ENCODE results near the gene CDCA5. TPM values are rescaled to one million over a fixed set of nuclear protein-coding genes. Genes with fewer than 3 reads are reported as not detected.
A peak's percentile ranks its signal among the peaks of the same experiment; 100 is the strongest.

Gene CDCA5
- 1.0 TPM for total RNA-seq

GRCh38 chr11:65083834-65084597 is at the start of gene CDCA5, which contains the start of gene ZFPL1:
Gene CDCA5 (minus strand): TSS chr11:65084040. CDS start chr11:65083978, 62 bp downstream.
Gene ZFPL1 (plus strand): TSS chr11:65084222. CDS start chr11:65084699, 477 bp downstream.
- peak within 1 kb of the TSS; percentile 74 to 86 (median 86) for H3K9ac ChIP-seq (ENCODE audit: low read depth in 1 of 3, low read length in 3 of 3)
- H3K4me1 ChIP-seq (ENCODE audit: control insufficient read depth in 3 of 3, insufficient read depth in 3 of 3, low read length in 3 of 3): peaks cover 20 to 23% (median 21%) of the 10 kb centered on the region in 3 donors
- H3K9me3 ChIP-seq (ENCODE audit: control insufficient read depth in 3 of 3, low read length in 3 of 3): no peaks in the 10 kb centered on the region
- peak within 1 kb of the TSS; percentile 92 for H3K4me3 ChIP-seq (ENCODE audit: low read length in 3 of 3)
- no peaks in the 10 kb centered on the region for H3K27me3 ChIP-seq (ENCODE audit: control insufficient read depth in 3 of 3, insufficient read depth in 3 of 3, low read length in 3 of 3)
- H3K27ac ChIP-seq (ENCODE audit: low read depth, low read length): peak within 1 kb of the TSS; percentile 86
- peaks cover 30 to 33% (median 31%) of the 10 kb centered on the region in 3 donors for H3K36me3 ChIP-seq (ENCODE audit: control insufficient read depth in 3 of 3, insufficient read depth in 3 of 3, low read length in 3 of 3)

DNA sequence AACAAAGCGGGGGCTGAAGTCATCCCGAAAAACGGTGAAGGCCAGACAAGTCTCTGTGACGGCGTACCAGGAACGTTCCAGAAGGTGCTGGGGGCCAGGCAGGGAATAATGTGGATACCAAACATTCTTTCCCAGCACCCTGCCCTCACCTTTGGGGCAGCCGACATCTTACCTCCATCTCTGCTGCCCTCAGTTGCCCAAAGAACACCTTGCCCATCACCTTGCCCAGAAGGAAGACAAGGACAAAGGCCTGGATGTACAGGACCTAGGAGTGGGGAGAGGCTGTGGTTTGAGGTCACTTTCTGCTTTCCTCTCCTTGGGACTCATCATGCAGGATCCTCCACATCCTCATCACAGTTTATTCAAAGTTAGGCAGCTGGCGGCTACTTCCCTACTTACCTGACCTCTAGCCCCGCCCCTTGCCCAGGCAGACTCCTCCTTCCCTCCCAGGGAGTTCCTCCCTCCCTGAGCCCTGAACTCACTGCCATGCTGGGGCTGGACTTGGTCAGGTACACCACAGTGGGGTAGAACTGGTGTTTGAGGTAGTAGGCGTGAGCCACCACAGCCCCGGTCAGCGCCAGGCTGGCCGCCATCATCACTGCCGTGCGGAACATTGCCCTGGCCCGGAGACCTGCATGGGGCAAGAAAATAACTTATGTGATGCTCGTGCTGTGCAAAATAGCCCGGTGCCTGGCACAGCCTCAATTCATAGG is 49.3 kb upstream of the CDCA5 start:
- Histone ChIP-seq H3K36me3 (ENCODE audit: control insufficient read depth in 3 of 3, insufficient read depth in 3 of 3, low read length in 3 of 3) (peaks cover 48 to 51% (median 48%) of the 10 kb centered on the region in 3 donors), H3K4me3 (ENCODE audit: low read length in 3 of 3) (peak overlapping the region; percentile 93 to 98 (median 94)), H3K9ac (ENCODE audit: low read depth in 1 of 3, low read length in 3 of 3) (peak overlapping the region; percentile 99 to 100 (median 99)), H3K4me1 (ENCODE audit: control insufficient read depth in 3 of 3, insufficient read depth in 3 of 3, low read length in 3 of 3) (peaks cover 35 to 57% (median 35%) of the 10 kb centered on the region in 3 donors), H3K27me3 (ENCODE audit: control insufficient read depth in 3 of 3, insufficient read depth in 3 of 3, low read length in 3 of 3) (no peaks in the 10 kb centered on the region), H3K27ac (ENCODE audit: low read depth, low read length) (peak overlapping the region; percentile 100), H3K9me3 (ENCODE audit: control insufficient read depth in 3 of 3, low read length in 3 of 3) (no peaks in the 10 kb centered on the region)

GRCh38 chr11:65132238-65132987 is 48.6 kb upstream of the CDCA5 start:
- H3K27me3 ChIP-seq (ENCODE audit: control insufficient read depth in 3 of 3, insufficient read depth in 3 of 3, low read length in 3 of 3): no peaks in the 10 kb centered on the region
- peaks cover 35 to 57% (median 35%) of the 10 kb centered on the region in 3 donors for H3K4me1 ChIP-seq (ENCODE audit: control insufficient read depth in 3 of 3, insufficient read depth in 3 of 3, low read length in 3 of 3)
- peak overlapping the region; percentile 100 for H3K27ac ChIP-seq (ENCODE audit: low read depth, low read length)
- H3K9ac ChIP-seq (ENCODE audit: low read depth in 1 of 3, low read length in 3 of 3): peak overlapping the region; percentile 8 to 100 (median 99)
- peak overlapping the region in 1 of 3 donors; percentile 93 for H3K4me3 ChIP-seq (ENCODE audit: low read length in 3 of 3)
- H3K9me3 ChIP-seq (ENCODE audit: control insufficient read depth in 3 of 3, low read length in 3 of 3): no peaks in the 10 kb centered on the region
- peaks cover 54 to 56% (median 54%) of the 10 kb centered on the region in 3 donors for H3K36me3 ChIP-seq (ENCODE audit: control insufficient read depth in 3 of 3, insufficient read depth in 3 of 3, low read length in 3 of 3)

- Histone ChIP-seq H3K4me3 (ENCODE audit: low read length in 3 of 3) (no peak overlapping the region), H3K9ac (ENCODE audit: low read depth in 1 of 3, low read length in 3 of 3) (peak overlapping the region in 1 of 3 donors; percentile 8), H3K9me3 (ENCODE audit: control insufficient read depth in 3 of 3, low read length in 3 of 3) (no peaks in the 10 kb centered on the region), H3K4me1 (ENCODE audit: control insufficient read depth in 3 of 3, insufficient read depth in 3 of 3, low read length in 3 of 3) (peaks cover 35 to 57% (median 35%) of the 10 kb centered on the region in 3 donors), H3K36me3 (ENCODE audit: control insufficient read depth in 3 of 3, insufficient read depth in 3 of 3, low read length in 3 of 3) (peaks cover 59% of the 10 kb centered on the region in 3 donors), H3K27ac (ENCODE audit: low read depth, low read length) (no peak overlapping the region), H3K27me3 (ENCODE audit: control insufficient read depth in 3 of 3, insufficient read depth in 3 of 3, low read length in 3 of 3) (no peaks in the 10 kb centered on the region)
Observed at GRCh38 chr11:65131895-65132237, 48.0 kb upstream of the CDCA5 start.

DNA sequence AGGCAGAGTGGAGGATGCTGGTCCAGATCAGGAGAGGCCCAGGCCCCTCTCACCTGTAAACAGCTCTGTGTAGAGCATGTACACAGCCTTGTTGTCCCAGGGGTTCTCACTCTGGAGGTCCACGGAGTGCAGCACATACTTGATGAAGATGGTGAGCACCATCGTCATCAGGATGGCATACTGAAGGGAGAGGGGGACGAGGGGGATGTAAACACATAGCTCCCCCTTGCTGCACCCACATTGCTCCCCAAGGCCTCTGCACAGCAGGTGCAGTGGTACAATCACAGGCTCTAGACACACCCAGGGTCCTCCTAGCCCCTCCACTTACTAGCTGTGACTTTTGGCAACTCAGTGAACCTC is 47.6 kb upstream of the CDCA5 start:
- Histone ChIP-seq H3K4me1 (ENCODE audit: control insufficient read depth in 3 of 3, insufficient read depth in 3 of 3, low read length in 3 of 3) (peaks cover 35 to 54% (median 35%) of the 10 kb centered on the region in 3 donors), H3K36me3 (ENCODE audit: control insufficient read depth in 3 of 3, insufficient read depth in 3 of 3, low read length in 3 of 3) (peaks cover 62 to 64% (median 63%) of the 10 kb centered on the region in 3 donors), H3K27me3 (ENCODE audit: control insufficient read depth in 3 of 3, insufficient read depth in 3 of 3, low read length in 3 of 3) (no peaks in the 10 kb centered on the region), H3K9me3 (ENCODE audit: control insufficient read depth in 3 of 3, low read length in 3 of 3) (no peaks in the 10 kb centered on the region), H3K4me3 (ENCODE audit: low read length in 3 of 3) (no peak overlapping the region), H3K27ac (ENCODE audit: low read depth, low read length) (no peak overlapping the region), H3K9ac (ENCODE audit: low read depth in 1 of 3, low read length in 3 of 3) (no peak overlapping the region)

- no peak overlapping the region for H3K4me3 ChIP-seq (ENCODE audit: low read length in 3 of 3)
- no peaks in the 10 kb centered on the region for H3K9me3 ChIP-seq (ENCODE audit: control insufficient read depth in 3 of 3, low read length in 3 of 3)
- H3K4me1 ChIP-seq (ENCODE audit: control insufficient read depth in 3 of 3, insufficient read depth in 3 of 3, low read length in 3 of 3): peaks cover 31 to 48% (median 33%) of the 10 kb centered on the region in 3 donors
- no peaks in the 10 kb centered on the region for H3K27me3 ChIP-seq (ENCODE audit: control insufficient read depth in 3 of 3, insufficient read depth in 3 of 3, low read length in 3 of 3)
- peaks cover 66 to 70% (median 68%) of the 10 kb centered on the region in 3 donors for H3K36me3 ChIP-seq (ENCODE audit: control insufficient read depth in 3 of 3, insufficient read depth in 3 of 3, low read length in 3 of 3)
- no peak overlapping the region for H3K27ac ChIP-seq (ENCODE audit: low read depth, low read length)
- no peak overlapping the region for H3K9ac ChIP-seq (ENCODE audit: low read depth in 1 of 3, low read length in 3 of 3)
Observed at GRCh38 chr11:65130631-65131416, 47.0 kb upstream of the CDCA5 start.

DNA sequence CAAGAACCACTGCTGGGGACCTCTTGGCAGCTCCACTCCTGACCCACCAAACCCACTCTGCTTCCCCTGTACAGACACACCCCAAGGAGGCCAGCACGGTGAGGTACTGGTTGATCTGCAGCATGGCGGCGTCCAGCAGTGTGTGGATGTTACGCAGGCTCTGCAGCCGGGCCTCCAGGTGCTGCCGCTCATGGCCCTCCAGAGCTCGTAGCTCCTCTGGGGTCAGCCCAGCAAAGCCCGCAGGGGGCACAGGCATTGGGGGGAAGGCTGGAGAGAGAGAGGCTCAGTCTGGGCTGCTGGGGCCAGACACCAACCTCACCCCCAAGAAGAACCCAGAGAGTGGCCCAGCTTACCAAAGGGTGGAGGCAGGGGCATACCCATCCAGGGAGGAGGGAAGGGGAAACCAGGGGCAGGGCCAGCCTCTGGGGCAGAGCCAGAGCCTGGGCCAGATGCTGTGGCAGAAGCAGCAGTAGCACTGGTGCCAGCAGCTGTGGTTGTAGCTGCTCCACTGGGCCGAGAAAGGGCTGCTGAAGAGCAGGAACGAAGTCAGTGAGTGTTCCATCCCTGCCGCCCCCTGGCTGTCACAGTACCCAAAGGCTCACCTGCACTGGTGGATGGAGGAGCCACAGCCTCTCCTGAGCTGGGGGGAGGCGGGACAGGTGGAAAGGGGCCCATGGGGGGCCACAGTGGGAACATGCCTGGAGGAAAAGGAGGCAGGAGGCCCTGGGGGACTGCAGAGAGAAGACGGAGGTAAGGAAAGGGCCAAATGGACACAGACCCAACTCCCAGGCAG is 46.0 kb upstream of the CDCA5 start:
- peaks cover 24 to 40% (median 25%) of the 10 kb centered on the region in 3 donors for H3K4me1 ChIP-seq (ENCODE audit: control insufficient read depth in 3 of 3, insufficient read depth in 3 of 3, low read length in 3 of 3)
- H3K27me3 ChIP-seq (ENCODE audit: control insufficient read depth in 3 of 3, insufficient read depth in 3 of 3, low read length in 3 of 3): no peaks in the 10 kb centered on the region
- H3K9ac ChIP-seq (ENCODE audit: low read depth in 1 of 3, low read length in 3 of 3): no peak overlapping the region
- peaks cover 75 to 79% (median 78%) of the 10 kb centered on the region in 3 donors for H3K36me3 ChIP-seq (ENCODE audit: control insufficient read depth in 3 of 3, insufficient read depth in 3 of 3, low read length in 3 of 3)
- no peak overlapping the region for H3K4me3 ChIP-seq (ENCODE audit: low read length in 3 of 3)
- no peak overlapping the region for H3K27ac ChIP-seq (ENCODE audit: low read depth, low read length)
- no peaks in the 10 kb centered on the region for H3K9me3 ChIP-seq (ENCODE audit: control insufficient read depth in 3 of 3, low read length in 3 of 3)

DNA sequence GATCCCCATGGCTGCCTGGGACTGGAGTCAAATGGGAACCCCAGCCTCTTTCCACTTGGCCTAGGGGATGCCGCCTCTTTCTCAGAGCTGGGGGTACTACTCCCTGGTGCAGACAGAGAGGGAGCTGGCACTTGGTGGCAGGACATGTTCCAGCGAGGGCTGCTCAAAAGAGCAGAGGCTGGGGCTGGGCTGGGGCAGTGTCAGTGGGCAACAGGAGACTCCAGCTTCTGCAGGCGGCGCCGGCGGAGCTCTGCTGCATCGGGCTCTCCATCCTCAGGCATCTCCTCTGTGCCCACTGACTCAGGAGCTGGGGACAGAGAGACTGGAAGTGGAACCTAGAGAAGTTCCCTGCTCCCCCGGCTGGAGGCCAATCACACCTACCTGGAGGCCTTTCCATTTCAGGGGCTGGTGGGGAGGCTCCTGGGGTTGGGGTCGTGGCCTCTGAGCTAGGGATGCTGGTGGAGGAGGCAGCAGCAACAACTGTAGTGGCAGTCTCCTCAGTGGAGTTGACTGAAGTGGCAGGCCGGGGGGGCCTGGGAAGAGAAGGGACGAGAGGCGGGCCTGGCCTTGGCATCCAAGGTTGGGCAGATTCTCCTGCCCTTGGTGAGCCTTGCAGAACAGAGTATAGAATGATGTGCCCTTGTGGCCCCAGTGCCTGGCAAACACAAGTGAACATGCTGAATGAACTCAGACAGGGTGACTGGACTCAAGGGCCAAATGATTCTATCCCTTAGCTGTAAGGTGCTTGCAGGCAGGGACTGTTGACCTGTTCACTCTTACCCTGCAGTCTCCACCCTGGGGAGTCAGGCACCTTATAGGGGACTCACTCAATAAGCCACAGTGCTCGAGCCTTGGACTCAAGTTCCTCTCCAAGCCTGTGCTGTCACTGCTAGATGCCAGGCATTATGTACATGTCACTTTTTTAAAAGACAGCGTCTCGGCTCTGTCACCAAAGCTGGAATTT is 44.6 kb upstream of the CDCA5 start:
- no peak overlapping the region for H3K27ac ChIP-seq (ENCODE audit: low read depth, low read length)
- peaks cover 80 to 83% (median 83%) of the 10 kb centered on the region in 3 donors for H3K36me3 ChIP-seq (ENCODE audit: control insufficient read depth in 3 of 3, insufficient read depth in 3 of 3, low read length in 3 of 3)
- H3K27me3 ChIP-seq (ENCODE audit: control insufficient read depth in 3 of 3, insufficient read depth in 3 of 3, low read length in 3 of 3): no peaks in the 10 kb centered on the region
- H3K4me1 ChIP-seq (ENCODE audit: control insufficient read depth in 3 of 3, insufficient read depth in 3 of 3, low read length in 3 of 3): peaks cover 20 to 33% (median 20%) of the 10 kb centered on the region in 3 donors
- no peak overlapping the region for H3K9ac ChIP-seq (ENCODE audit: low read depth in 1 of 3, low read length in 3 of 3)
- H3K4me3 ChIP-seq (ENCODE audit: low read length in 3 of 3): no peak overlapping the region
- no peaks in the 10 kb centered on the region for H3K9me3 ChIP-seq (ENCODE audit: control insufficient read depth in 3 of 3, low read length in 3 of 3)

All from skeletal muscle tissue (tissue), 4 donors.